SJCRH30 (cell line): ENCODE data around the gene CRABP1. TPM values are rescaled to one million over a fixed set of nuclear protein-coding genes. Genes with fewer than 3 reads are reported as not detected.

Experiments
- DNase-seq, 2 experiments: peaks; one replicate each; pipeline ENCODE4 v3.0.0-alpha.2; 2015 to 2020
- H3K27ac ChIP-seq: fragments of 250-450 bp; sonication (Bioruptor Pico); 2 replicates; pipeline ENCODE4 v1.5.1; 2020; ENCODE audit warnings: mild to moderate bottlenecking, moderate library complexity
- H3K27me3 ChIP-seq: fragments of 250-450 bp; sonication (Bioruptor Pico); 2 replicates; pipeline ENCODE4 v1.5.1; 2020; ENCODE audit warnings: mild to moderate bottlenecking, moderate library complexity
- H3K36me3 ChIP-seq: fragments of 250-450 bp; sonication (Bioruptor Pico); 2 replicates; pipeline ENCODE4 v1.5.1; 2020; ENCODE audit warnings: mild to moderate bottlenecking, moderate library complexity
- H3K4me1 ChIP-seq: fragments of 250-450 bp; sonication (Bioruptor Pico); 2 replicates; pipeline ENCODE4 v1.5.1; 2020; ENCODE audit warnings: mild to moderate bottlenecking, moderate library complexity
- H3K4me3 ChIP-seq: fragments of 250-450 bp; sonication (Bioruptor Pico); 2 replicates; pipeline ENCODE4 v1.5.1; 2020; ENCODE audit warnings: mild to moderate bottlenecking, moderate library complexity
- H3K9me3 ChIP-seq: fragments of 250-450 bp; sonication (Bioruptor Pico); replicated peaks from 2 replicates; pipeline ENCODE4 v1.5.1; 2020; ENCODE audit warnings: mild to moderate bottlenecking, moderate library complexity
- total RNA-seq: library from RNA; depleted of rRNA; stranded (reverse); fragments of >200 nt; shearing (Covaris generic); gene quantifications from 2 replicates; pipeline ENCODE4 v1.2.3, GENCODE V29; 2014

CRABP1 gene
- total RNA-seq, 1 experiment from 2014 or later, result not detected

GRCh38 chr15:78324144-78324543, 16.0 kb upstream of the CRABP1 start:
- Histone ChIP-seq H3K36me3 (no peaks in the 10 kb centered on the region), H3K4me3 (no peak overlapping the region), H3K27me3 (no peaks in the 10 kb centered on the region), H3K4me1 (peaks cover 18% of the 10 kb centered on the region), H3K27ac (no peak overlapping the region), H3K9me3 (no peaks in the 10 kb centered on the region)
- no peak for DNase-seq

GRCh38 chr15:78325092-78325843, 14.9 kb upstream of the CRABP1 start:
- Histone ChIP-seq H3K27ac (no peak overlapping the region), H3K27me3 (no peaks in the 10 kb centered on the region), H3K4me3 (no peak overlapping the region), H3K36me3 (no peaks in the 10 kb centered on the region), H3K9me3 (no peaks in the 10 kb centered on the region), H3K4me1 (peaks cover 18% of the 10 kb centered on the region)
- DNase-seq, result no peak

GRCh38 chr15:78327466-78327865, 12.7 kb upstream of the CRABP1 start:
- DNase-seq, result no peak
- Histone ChIP-seq H3K4me3 (no peak overlapping the region), H3K36me3 (no peaks in the 10 kb centered on the region), H3K27me3 (no peaks in the 10 kb centered on the region), H3K4me1 (peaks cover 9% of the 10 kb centered on the region), H3K9me3 (no peaks in the 10 kb centered on the region), H3K27ac (no peak overlapping the region)

GRCh38 chr15:78329625-78330024, 10.5 kb upstream of the CRABP1 start:
- no peaks in the 10 kb centered on the region for H3K9me3 ChIP-seq
- H3K27ac ChIP-seq, result no peak overlapping the region
- no peak for DNase-seq
- H3K36me3 ChIP-seq, result no peaks in the 10 kb centered on the region
- H3K4me1 ChIP-seq, result no peaks in the 10 kb centered on the region
- no peak overlapping the region for H3K4me3 ChIP-seq
- H3K27me3 ChIP-seq, result no peaks in the 10 kb centered on the region

GRCh38 chr15:78334845-78335244, 5.3 kb upstream of the CRABP1 start:
- no peak for DNase-seq
- Histone ChIP-seq H3K27ac (no peak overlapping the region), H3K9me3 (no peaks in the 10 kb centered on the region), H3K4me3 (no peak overlapping the region), H3K27me3 (peaks cover 13% of the 10 kb centered on the region; the same call in 1 of the 2 replicates), H3K36me3 (no peaks in the 10 kb centered on the region), H3K4me1 (no peaks in the 10 kb centered on the region)

GRCh38 chr15:78335985-78336384, 4.2 kb upstream of the CRABP1 start:
- no peak overlapping the region for H3K27ac ChIP-seq
- peaks cover 13% of the 10 kb centered on the region; the same call in 1 of the 2 replicates for H3K27me3 ChIP-seq
- H3K9me3 ChIP-seq, result no peaks in the 10 kb centered on the region
- H3K4me3 ChIP-seq, result no peak overlapping the region
- no peak for DNase-seq
- no peaks in the 10 kb centered on the region for H3K36me3 ChIP-seq
- no peaks in the 10 kb centered on the region for H3K4me1 ChIP-seq

GRCh38 chr15:78338781-78339180, 1.4 kb upstream of the CRABP1 start:
- Histone ChIP-seq H3K9me3 (no peaks in the 10 kb centered on the region), H3K27ac (no peak overlapping the region), H3K36me3 (no peaks in the 10 kb centered on the region), H3K4me1 (no peaks in the 10 kb centered on the region), H3K27me3 (peaks cover 24% of the 10 kb centered on the region), H3K4me3 (no peak overlapping the region)
- no peak for DNase-seq

GRCh38 chr15:78339559-78339958, 594 bp upstream of the CRABP1 start:
- H3K4me3 ChIP-seq, result no peak overlapping the region
- no peaks in the 10 kb centered on the region for H3K36me3 ChIP-seq
- peaks cover 27% of the 10 kb centered on the region for H3K27me3 ChIP-seq
- H3K27ac ChIP-seq, result no peak overlapping the region
- DNase-seq, result no peak
- no peaks in the 10 kb centered on the region for H3K4me1 ChIP-seq
- H3K9me3 ChIP-seq, result no peaks in the 10 kb centered on the region

GRCh38 chr15:78341057-78341987, 1.2 kb downstream of the CRABP1 start:
- H3K27me3 ChIP-seq, result peaks cover 37% of the 10 kb centered on the region
- H3K9me3 ChIP-seq, result no peaks in the 10 kb centered on the region
- DNase-seq, result no peak
- no peak overlapping the region for H3K27ac ChIP-seq
- H3K4me1 ChIP-seq, result no peaks in the 10 kb centered on the region
- no peaks in the 10 kb centered on the region for H3K36me3 ChIP-seq
- no peak overlapping the region for H3K4me3 ChIP-seq

GRCh38 chr15:78342021-78342420, 1.9 kb downstream of the CRABP1 start:
- H3K36me3 ChIP-seq, result no peaks in the 10 kb centered on the region
- H3K4me3 ChIP-seq, result no peak overlapping the region
- no peak for DNase-seq
- no peak overlapping the region for H3K27ac ChIP-seq
- no peaks in the 10 kb centered on the region for H3K4me1 ChIP-seq
- H3K9me3 ChIP-seq, result no peaks in the 10 kb centered on the region
- peaks cover 41% of the 10 kb centered on the region for H3K27me3 ChIP-seq

GRCh38 chr15:78343276-78344060, 3.3 kb downstream of the CRABP1 start:
- peaks cover 34% of the 10 kb centered on the region for H3K27me3 ChIP-seq
- no peaks in the 10 kb centered on the region for H3K4me1 ChIP-seq
- H3K9me3 ChIP-seq, result no peaks in the 10 kb centered on the region
- H3K36me3 ChIP-seq, result no peaks in the 10 kb centered on the region
- no peak for DNase-seq
- no peak overlapping the region for H3K4me3 ChIP-seq
- no peak overlapping the region for H3K27ac ChIP-seq

GRCh38 chr15:78345396-78346125, 5.4 kb downstream of the CRABP1 start:
- no peaks in the 10 kb centered on the region for H3K9me3 ChIP-seq
- no peak overlapping the region for H3K4me3 ChIP-seq
- H3K4me1 ChIP-seq, result no peaks in the 10 kb centered on the region
- no peak overlapping the region for H3K27ac ChIP-seq
- DNase-seq, result no peak
- H3K27me3 ChIP-seq, result peaks cover 28% of the 10 kb centered on the region
- H3K36me3 ChIP-seq, result no peaks in the 10 kb centered on the region

GRCh38 chr15:78347586-78348543, 7.7 kb downstream of the CRABP1 start:
- no peaks in the 10 kb centered on the region for H3K9me3 ChIP-seq
- H3K4me1 ChIP-seq, result peaks cover 2% of the 10 kb centered on the region; the same call in 1 of the 2 replicates
- peaks cover 24% of the 10 kb centered on the region for H3K27me3 ChIP-seq
- H3K27ac ChIP-seq, result no peak overlapping the region
- no peak overlapping the region for H3K4me3 ChIP-seq
- H3K36me3 ChIP-seq, result no peaks in the 10 kb centered on the region
- no peak for DNase-seq
